HepG2 (cell line): Measurements from ENCODE around the gene ASIC3. TPM values are rescaled to one million over a fixed set of nuclear protein-coding genes. Genes with fewer than 3 reads are reported as not detected.

ENCODE experiments used
- CEBPB ChIP-seq: IDR thresholded peaks from 2 replicates; pipeline ENCODE4 v1.6.1; 2011; ENCODE audit warnings: low read depth, low read length, improper control_type of control experiment, borderline replicate concordance
- DMTF1 ChIP-seq: sonication (generic); formaldehyde crosslinking; IDR thresholded peaks from 2 replicates; pipeline ENCODE4 v1.4.0; 2020; ENCODE audit warnings: mild to moderate bottlenecking, missing genetic modification reagents
- GFI1 ChIP-seq: sonication (generic); formaldehyde crosslinking; IDR thresholded peaks from 2 replicates; pipeline ENCODE4 v1.5.0; 2020; ENCODE audit warnings: missing genetic modification reagents, mild to moderate bottlenecking, borderline replicate concordance
- IKZF1 ChIP-seq: fragments of 450-650 bp; IDR thresholded peaks from 2 replicates; pipeline ENCODE4 v1.7.1; 2016
- ISX ChIP-seq: sonication (generic); formaldehyde crosslinking; conservative IDR thresholded peaks from 2 replicates; pipeline ENCODE4 v1.5.0; 2020; ENCODE audit warnings: missing genetic modification reagents
- JDP2 ChIP-seq: sonication (generic); formaldehyde crosslinking; IDR thresholded peaks from 2 replicates; pipeline ENCODE4 v1.8.1; 2022; ENCODE audit warnings: missing genetic modification reagents, borderline replicate concordance
- MATR3 ChIP-seq: sonication (generic); formaldehyde crosslinking; IDR thresholded peaks from 2 replicates; pipeline ENCODE4 v1.4.0; 2020; ENCODE audit warnings: missing genetic modification reagents
- MEIS1 ChIP-seq: sonication (generic); formaldehyde crosslinking; IDR thresholded peaks from 2 replicates; pipeline ENCODE4 v1.9.0; 2021; ENCODE audit warnings: mild to moderate bottlenecking, missing genetic modification reagents, moderate library complexity, borderline replicate concordance
- MTA1 ChIP-seq: sonication (generic); formaldehyde crosslinking; IDR thresholded peaks from 2 replicates; pipeline ENCODE4 v1.4.0; 2020; ENCODE audit warnings: missing genetic modification reagents, mild to moderate bottlenecking, borderline replicate concordance
- NCOA5 ChIP-seq: sonication (generic); formaldehyde crosslinking; IDR thresholded peaks from 2 replicates; pipeline ENCODE4 v1.4.0; 2020; ENCODE audit warnings: missing genetic modification reagents
- NONO ChIP-seq, 2 experiments: fragments of 450-650 bp in 1 of 2; sonication (generic) in 1 of 2; formaldehyde crosslinking in 1 of 2; IDR thresholded peaks in 1 of 2; conservative IDR thresholded peaks in 1 of 2; 2 replicates each; pipeline versions ENCODE4 v1.6.1 to v1.8.0; 2017 to 2022; ENCODE audit warnings: mild to moderate bottlenecking in 1 of 2, missing genetic modification reagents in 1 of 2, moderate library complexity in 1 of 2
- SATB2 ChIP-seq: sonication (generic); formaldehyde crosslinking; IDR thresholded peaks from 2 replicates; pipeline ENCODE4 v1.5.0; 2020; ENCODE audit warnings: missing genetic modification reagents
- SIN3A ChIP-seq: IDR thresholded peaks from 2 replicates; pipeline ENCODE4 v1.6.1; 2011; ENCODE audit warnings: low read depth, mild to moderate bottlenecking, control low read depth, low read length, borderline replicate concordance
- SNAPC2 ChIP-seq: sonication (generic); formaldehyde crosslinking; IDR thresholded peaks from 2 replicates; pipeline ENCODE4 v1.8.1; 2022; ENCODE audit warnings: mild to moderate bottlenecking, missing genetic modification reagents
- TIGD3 ChIP-seq: sonication (generic); formaldehyde crosslinking; IDR thresholded peaks from 2 replicates; pipeline ENCODE4 v1.5.1; 2020; ENCODE audit warnings: mild to moderate bottlenecking, missing genetic modification reagents, borderline replicate concordance
- WIZ ChIP-seq: sonication (generic); formaldehyde crosslinking; IDR thresholded peaks from 2 replicates; pipeline ENCODE4 v1.5.1; 2020; ENCODE audit warnings: mild to moderate bottlenecking, missing genetic modification reagents
- ZBTB38 ChIP-seq: sonication (generic); formaldehyde crosslinking; IDR thresholded peaks from 2 replicates; pipeline ENCODE4 v1.5.1; 2020; ENCODE audit warnings: mild to moderate bottlenecking, missing genetic modification reagents
- ZNF367 ChIP-seq: sonication (generic); formaldehyde crosslinking; IDR thresholded peaks from 2 replicates; pipeline ENCODE4 v1.4.0; 2020; ENCODE audit warnings: missing genetic modification reagents, borderline replicate concordance
- ZNF441 ChIP-seq: sonication (generic); formaldehyde crosslinking; IDR thresholded peaks from 2 replicates; pipeline ENCODE4 v1.7.0; 2021; ENCODE audit warnings: missing genetic modification reagents, borderline replicate concordance
- ZNF503 ChIP-seq: sonication (generic); formaldehyde crosslinking; IDR thresholded peaks from 2 replicates; pipeline ENCODE4 v1.4.0; 2020; ENCODE audit warnings: missing genetic modification reagents
- ZSCAN20 ChIP-seq: sonication (generic); formaldehyde crosslinking; IDR thresholded peaks from 2 replicates; pipeline ENCODE4 v1.4.0; 2020; ENCODE audit warnings: missing genetic modification reagents, mild to moderate bottlenecking, borderline replicate concordance
- ZUFSP ChIP-seq: sonication (generic); formaldehyde crosslinking; IDR thresholded peaks from 2 replicates; pipeline ENCODE4 v1.9.0; 2021; ENCODE audit warnings: missing genetic modification reagents, mild to moderate bottlenecking, borderline replicate concordance
- polyA plus RNA-seq, 8 experiments: library from polyadenylated mRNA; depleted of rRNA in 3 of 8; stranded (reverse) in 7 of 8; unstranded in 1 of 8; fragments of >200 nt; fragmentation: Illumina TruSeq in 4 of 8; extraction: Trizol in 4 of 8; gene quantifications; 2 replicates each; pipeline versions ENCODE4 v1.2.1 to v1.2.3, GENCODE V29; 2011 to 2016; ENCODE audit warnings: low read depth in 4 of 8, missing spikeins in 1 of 8, mixed read lengths in 1 of 8; ENCODE audit not compliant: insufficient read depth in 1 of 8
- total RNA-seq, 5 experiments: library from RNA; depleted of rRNA; stranded (reverse); fragments of >200 nt; fragmentation: Illumina TruSeq; extraction: Trizol; gene quantifications; 2 replicates each; pipeline ENCODE4 v1.2.3, GENCODE V29; 2016; ENCODE audit warnings: low read depth in 1 of 5

The ASIC3 gene
- total and polyA plus RNA-seq, 2 of the 13 experiments (the other 11 are each of a cell fraction or from before 2014, with no cell fraction given), result 0.51 TPM; not detected in 1

- no peak for TF ChIP-seq ZNF503 (CRISPR knock-in tag)
- peak; percentile 92; the same call in 1 of the 2 replicates for TF ChIP-seq MEIS1 (CRISPR knock-in tag)
- no peak; the same call in 1 of the 2 replicates for TF ChIP-seq MTA1 (CRISPR knock-in tag)
- no peak for TF ChIP-seq GFI1 (CRISPR knock-in tag)
- TF ChIP-seq ZNF367, result no peak
- TF ChIP-seq SIN3A, result peak; percentile 69; the same call in 1 of the 2 replicates
- TF ChIP-seq ZSCAN20 (CRISPR knock-in tag), result no peak
- TF ChIP-seq NONO (IDR thresholded peaks at IDR 0.05), result no peak
- TF ChIP-seq NONO (CRISPR knock-in tag; conservative IDR thresholded peaks at IDR 0.05), result no peak; the same call in 1 of the 2 replicates
- TF ChIP-seq SNAPC2, result no peak
- no peak for TF ChIP-seq SATB2 (CRISPR knock-in tag)
- TF ChIP-seq ISX (CRISPR knock-in tag), result no peak
- TF ChIP-seq ZNF441, result peak; percentile 54; the same call in 1 of the 2 replicates
- TF ChIP-seq MATR3 (CRISPR knock-in tag), result no peak
- no peak for TF ChIP-seq TIGD3
- no peak for TF ChIP-seq IKZF1
- no peak for TF ChIP-seq WIZ (CRISPR knock-in tag)
- TF ChIP-seq NCOA5 (CRISPR knock-in tag), result no peak
- no peak for TF ChIP-seq JDP2
- TF ChIP-seq CEBPB, result no peak
- TF ChIP-seq DMTF1 (CRISPR knock-in tag), result no peak
- TF ChIP-seq ZBTB38 (CRISPR knock-in tag), result peak; percentile 80; the same call in 1 of the 2 replicates
- no peak for TF ChIP-seq ZUFSP
Measured at GRCh38 chr7:151028131-151028947, 20.0 kb upstream of the ASIC3 start, which contains the start of gene ABCB8 (continued).
